OCI-LY1 (cell line): ENCODE results near the gene LRRC4.

Source experiments
- H2AFZ ChIP-seq: fragments of 200-600 bp; sonication (generic), shearing (Covaris generic); 2 replicates; pipeline ENCODE4 v1.6.0; 2014; ENCODE audit warnings: antibody characterized with exemption, mild to moderate bottlenecking, low read length
- H3F3A ChIP-seq: fragments of 200-600 bp; sonication (generic), shearing (Covaris generic); 2 replicates; pipeline ENCODE4 v1.6.0; 2014; ENCODE audit warnings: mild to moderate bottlenecking, antibody characterized with exemption, low read length, moderate library complexity; ENCODE audit not compliant: insufficient read depth
- H3K27ac ChIP-seq: fragments of 200-600 bp; sonication (generic); 2 replicates; pipeline ENCODE4 v1.5.1; 2014; ENCODE audit warnings: low read length, mixed run types, mild to moderate bottlenecking, low read depth; ENCODE audit not compliant: poor library complexity, severe bottlenecking
- H3K27me3 ChIP-seq: fragments of 200-600 bp; sonication (generic); 2 replicates; pipeline ENCODE4 v1.6.0; 2014; ENCODE audit warnings: antibody characterized with exemption, mild to moderate bottlenecking, low read length, moderate library complexity; ENCODE audit not compliant: insufficient read depth
- H3K36me3 ChIP-seq: fragments of 200-600 bp; sonication (generic); 2 replicates; pipeline ENCODE4 v1.6.1; 2014; ENCODE audit warnings: mild to moderate bottlenecking, antibody characterized with exemption, low read length, moderate library complexity, mixed read lengths; ENCODE audit not compliant: insufficient read depth
- H3K4me1 ChIP-seq: fragments of 200-600 bp; sonication (generic); 2 replicates; pipeline ENCODE4 v1.5.1; 2014; ENCODE audit warnings: mild to moderate bottlenecking, low read length, moderate library complexity; ENCODE audit not compliant: insufficient read depth, severe bottlenecking
- H3K4me2 ChIP-seq: fragments of 200-600 bp; sonication (generic), shearing (Covaris generic); 2 replicates; pipeline ENCODE4 v1.6.1; 2014; ENCODE audit warnings: low read length
- H3K4me3 ChIP-seq: fragments of 200-600 bp; sonication (generic); 2 replicates; pipeline ENCODE4 v1.5.1; 2014; ENCODE audit warnings: low read length, low read depth, mild to moderate bottlenecking, mixed read lengths; ENCODE audit not compliant: poor library complexity, severe bottlenecking
- H3K79me2 ChIP-seq: fragments of 200-600 bp; shearing (Covaris generic); 2 replicates; pipeline ENCODE4 v1.6.1; 2016; ENCODE audit warnings: mixed run types, low read length, mixed read lengths; ENCODE audit not compliant: insufficient read depth
- H3K9ac ChIP-seq: fragments of 200-600 bp; sonication (generic), shearing (Covaris generic); 2 replicates; pipeline ENCODE4 v1.6.1; 2014; ENCODE audit warnings: mild to moderate bottlenecking, low read length, mixed read lengths
- H3K9me2 ChIP-seq: fragments of 200-600 bp; sonication (generic), shearing (Covaris generic); 2 replicates; pipeline ENCODE4 v1.6.1; 2014; ENCODE audit warnings: low read depth, mild to moderate bottlenecking, low read length, mixed read lengths
- H3K9me3 ChIP-seq: fragments of 200-600 bp; shearing (Covaris generic); 2 replicates; pipeline ENCODE4 v1.6.1; 2014; ENCODE audit warnings: low read length, mixed read lengths
- H4K20me1 ChIP-seq: fragments of 200-600 bp; sonication (generic), shearing (Covaris generic); 2 replicates; pipeline ENCODE4 v1.6.0; 2016; ENCODE audit warnings: mild to moderate bottlenecking, low read length; ENCODE audit not compliant: insufficient read depth
- EZH2 ChIP-seq: fragments of 200-600 bp; sonication (generic), shearing (Covaris generic); IDR thresholded peaks from 2 replicates; pipeline ENCODE4 v1.8.0; 2017; ENCODE audit warnings: borderline replicate concordance, mixed run types, mild to moderate bottlenecking, antibody characterized with exemption, low read length, moderate library complexity, mixed read lengths
- TF ChIP-seq, protein P1 (sequence below): fragments of 200-600 bp; sonication (generic), shearing (Covaris generic); IDR thresholded peaks from 2 replicates; pipeline ENCODE4 v1.5.1; 2017; ENCODE audit warnings: mild to moderate bottlenecking, antibody characterized with exemption, low read length, moderate library complexity, mixed read lengths

LRRC4 gene

DNA sequence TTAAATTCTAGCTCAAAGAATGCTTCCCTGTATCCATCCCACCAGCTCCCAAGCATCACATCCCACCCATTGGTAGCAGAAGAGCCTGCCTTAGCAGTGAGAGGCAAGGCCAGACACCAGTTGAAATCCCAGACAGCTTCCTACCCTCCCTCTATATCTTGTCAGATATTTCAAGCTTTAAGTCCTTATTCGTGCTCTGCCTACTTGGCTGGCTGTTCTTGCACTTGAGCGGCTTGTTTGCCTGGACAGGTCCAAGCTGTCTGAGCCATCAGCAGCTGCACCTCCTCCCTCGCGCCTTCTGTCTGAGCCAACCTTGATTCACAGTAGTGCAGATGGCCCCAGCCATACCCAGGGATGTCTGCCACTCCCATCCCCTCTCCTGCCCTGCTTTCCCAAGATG lies 16.4 kb downstream of the LRRC4 start:
- Histone ChIP-seq H3F3A (no peaks in the 10 kb centered on the region), H3K27me3 (no peaks in the 10 kb centered on the region), H3K9ac (no peak overlapping the region), H3K9me3 (no peaks in the 10 kb centered on the region), H3K4me1 (no peaks in the 10 kb centered on the region), H3K79me2 (no peaks in the 10 kb centered on the region), H3K36me3 (peaks cover 13% of the 10 kb centered on the region; the same call in 1 of the 2 replicates), H3K4me3 (no peak overlapping the region), H3K27ac (no peak overlapping the region), H2AFZ (no peak overlapping the region), H3K4me2 (no peak overlapping the region), H4K20me1 (no peaks in the 10 kb centered on the region), H3K9me2 (no peaks in the 10 kb centered on the region)
- TF ChIP-seq, protein P1, sequence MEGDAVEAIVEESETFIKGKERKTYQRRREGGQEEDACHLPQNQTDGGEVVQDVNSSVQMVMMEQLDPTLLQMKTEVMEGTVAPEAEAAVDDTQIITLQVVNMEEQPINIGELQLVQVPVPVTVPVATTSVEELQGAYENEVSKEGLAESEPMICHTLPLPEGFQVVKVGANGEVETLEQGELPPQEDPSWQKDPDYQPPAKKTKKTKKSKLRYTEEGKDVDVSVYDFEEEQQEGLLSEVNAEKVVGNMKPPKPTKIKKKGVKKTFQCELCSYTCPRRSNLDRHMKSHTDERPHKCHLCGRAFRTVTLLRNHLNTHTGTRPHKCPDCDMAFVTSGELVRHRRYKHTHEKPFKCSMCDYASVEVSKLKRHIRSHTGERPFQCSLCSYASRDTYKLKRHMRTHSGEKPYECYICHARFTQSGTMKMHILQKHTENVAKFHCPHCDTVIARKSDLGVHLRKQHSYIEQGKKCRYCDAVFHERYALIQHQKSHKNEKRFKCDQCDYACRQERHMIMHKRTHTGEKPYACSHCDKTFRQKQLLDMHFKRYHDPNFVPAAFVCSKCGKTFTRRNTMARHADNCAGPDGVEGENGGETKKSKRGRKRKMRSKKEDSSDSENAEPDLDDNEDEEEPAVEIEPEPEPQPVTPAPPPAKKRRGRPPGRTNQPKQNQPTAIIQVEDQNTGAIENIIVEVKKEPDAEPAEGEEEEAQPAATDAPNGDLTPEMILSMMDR, result no peak
- no peak for TF ChIP-seq EZH2

DNA sequence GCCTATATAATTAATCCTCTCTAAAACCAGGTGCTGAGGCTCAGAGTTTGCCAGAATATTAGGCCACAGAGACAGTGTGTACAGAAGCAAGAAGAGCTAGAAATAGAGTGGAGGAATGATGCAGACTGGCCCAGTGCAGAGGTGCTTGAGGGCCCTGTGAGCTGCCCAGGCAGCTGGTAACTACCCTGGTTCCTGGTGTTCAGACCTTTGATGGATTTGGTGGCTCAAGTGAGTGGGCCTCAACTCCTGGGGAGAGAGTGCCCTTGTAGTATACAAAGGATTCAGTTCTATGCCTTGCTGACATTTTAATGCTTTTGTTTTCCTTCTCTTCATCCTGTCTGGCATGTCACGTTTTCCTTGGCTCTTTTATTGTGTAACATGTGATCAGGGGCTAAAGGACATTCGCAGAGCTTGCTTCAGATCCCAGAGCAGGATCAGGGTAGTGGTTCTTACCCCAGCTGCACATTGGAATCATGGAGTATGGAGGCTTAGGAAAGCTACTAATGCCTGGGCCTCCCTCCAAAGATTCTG lies 20.0 kb downstream of the LRRC4 start:
- Histone ChIP-seq H3K4me3 (no peak overlapping the region), H3K27ac (no peak overlapping the region), H3K9ac (no peak overlapping the region), H3K27me3 (no peaks in the 10 kb centered on the region), H2AFZ (no peak overlapping the region), H3K79me2 (no peaks in the 10 kb centered on the region), H3K9me2 (no peaks in the 10 kb centered on the region), H3K36me3 (peaks cover 12% of the 10 kb centered on the region; the same call in 1 of the 2 replicates), H4K20me1 (no peaks in the 10 kb centered on the region), H3F3A (no peaks in the 10 kb centered on the region), H3K4me1 (no peaks in the 10 kb centered on the region), H3K4me2 (no peak overlapping the region), H3K9me3 (no peaks in the 10 kb centered on the region)
- TF ChIP-seq EZH2, result no peak
- TF ChIP-seq, protein P1, result no peak

DNA sequence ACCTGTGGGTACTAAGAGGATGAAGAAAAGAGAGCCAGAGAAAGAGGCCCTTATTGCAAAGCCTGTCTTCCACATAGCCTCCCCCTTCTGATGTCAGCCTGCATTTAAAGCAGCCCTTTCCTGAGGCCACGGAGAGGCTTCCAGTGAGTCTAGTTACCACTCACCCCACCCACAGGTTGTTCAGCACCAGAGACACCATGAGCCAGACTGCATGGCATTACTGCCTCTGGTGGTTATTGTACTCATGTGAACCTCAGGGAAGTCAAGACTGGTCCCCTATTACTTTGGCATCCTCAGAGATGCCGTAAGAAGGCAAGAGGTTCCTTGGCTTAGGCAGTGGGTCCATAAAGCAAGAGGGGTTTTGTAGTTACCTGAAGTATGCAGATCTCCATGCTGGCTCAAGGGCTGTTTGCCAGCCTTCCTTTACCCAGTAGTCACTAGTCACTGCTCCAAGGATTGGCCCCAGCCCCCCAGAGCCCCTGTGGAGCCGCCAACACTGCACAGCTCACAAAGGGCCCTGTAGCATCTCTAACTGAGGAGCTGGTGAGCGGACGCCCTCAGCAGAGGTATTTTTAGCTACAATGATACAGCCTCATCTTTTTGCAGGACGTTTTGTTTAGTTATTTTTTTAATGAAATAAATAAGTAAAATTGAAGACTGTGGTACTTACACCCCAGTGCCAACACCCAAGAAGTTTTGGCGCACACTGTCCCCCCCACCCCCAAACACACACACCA lies 20.7 kb downstream of the LRRC4 start:
- Histone ChIP-seq H3K79me2 (no peaks in the 10 kb centered on the region), H3K36me3 (peaks cover 12% of the 10 kb centered on the region; the same call in 1 of the 2 replicates), H3F3A (no peaks in the 10 kb centered on the region), H3K4me2 (no peak overlapping the region), H4K20me1 (no peaks in the 10 kb centered on the region), H2AFZ (no peak overlapping the region), H3K9me2 (no peaks in the 10 kb centered on the region), H3K27me3 (no peaks in the 10 kb centered on the region), H3K4me3 (no peak overlapping the region), H3K9me3 (no peaks in the 10 kb centered on the region), H3K4me1 (peaks cover 1% of the 10 kb centered on the region), H3K9ac (no peak overlapping the region), H3K27ac (no peak overlapping the region)
- no peak for TF ChIP-seq EZH2
- TF ChIP-seq, protein P1, result peak; percentile 52; the same call in 1 of the 2 replicates
